Ectodermal cell (in vitro differentiated cells): ENCODE results near the gene EDIL3.

Experiments used
- H3K27ac ChIP-seq: 2 replicates; pipeline ENCODE4 v1.7.0; 2013; ENCODE audit warnings: mild to moderate bottlenecking, low read depth, low read length; ENCODE audit not compliant: insufficient read depth, poor library complexity, severe bottlenecking
- H3K27me3 ChIP-seq: 2 replicates; pipeline ENCODE4 v1.7.0; 2013; ENCODE audit warnings: mild to moderate bottlenecking, low read length; ENCODE audit not compliant: insufficient read depth, control insufficient read depth, poor library complexity, severe bottlenecking
- H3K36me3 ChIP-seq: one replicate; pipeline ENCODE4 v1.7.0; 2013; ENCODE audit warnings: low read length; ENCODE audit not compliant: control insufficient read depth, insufficient read depth
- H3K4me1 ChIP-seq: one replicate; pipeline ENCODE4 v1.7.0; 2013; ENCODE audit warnings: low read length; ENCODE audit not compliant: control insufficient read depth, insufficient read depth
- H3K4me3 ChIP-seq: 2 replicates; pipeline ENCODE4 v1.7.0; 2013; ENCODE audit warnings: low read depth, low read length, control low read depth; ENCODE audit not compliant: insufficient read depth
- H3K9me3 ChIP-seq: 2 replicates; pipeline ENCODE4 v1.7.0; 2013; ENCODE audit warnings: mild to moderate bottlenecking, low read length, moderate library complexity; ENCODE audit not compliant: control insufficient read depth
- WGBS, 2 experiments: methylation state at CpG; one replicate each; pipeline ENCODE4 v1.1.7; 2013; ENCODE audit warnings: missing lambda C conversion rate in 2 of 2; 5-methylcytosine and 5-hydroxymethylcytosine counted together

EDIL3 gene

DNA sequence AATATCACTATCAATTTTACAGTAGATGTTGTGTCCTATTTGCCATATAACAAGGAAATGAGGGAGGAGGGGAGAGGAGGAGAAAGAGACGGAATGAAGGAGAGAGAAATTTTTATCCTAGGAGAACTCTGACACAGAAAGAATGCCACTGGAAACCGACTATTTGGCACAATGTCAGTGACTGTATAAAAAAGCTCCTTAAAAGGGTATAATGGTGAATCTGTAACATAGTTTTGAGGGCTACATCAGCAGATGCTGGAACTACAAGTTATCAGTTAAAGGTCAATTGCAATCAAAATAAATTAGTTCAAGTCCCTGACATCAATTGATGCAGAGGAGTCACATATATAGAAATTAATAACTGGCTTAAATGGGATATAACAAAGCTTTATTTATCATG lies 5.7 kb downstream of the EDIL3 start:
- Histone ChIP-seq H3K9me3 (no peaks in the 10 kb centered on the region), H3K27me3 (peaks cover 30% of the 10 kb centered on the region), H3K4me1 (no peaks in the 10 kb centered on the region), H3K4me3 (no peak overlapping the region), H3K36me3 (no peaks in the 10 kb centered on the region), H3K27ac (no peak overlapping the region)
- WGBS, 2 experiments, result 84 to 86% methylated on average over 2 of the region's 2 CpGs

DNA sequence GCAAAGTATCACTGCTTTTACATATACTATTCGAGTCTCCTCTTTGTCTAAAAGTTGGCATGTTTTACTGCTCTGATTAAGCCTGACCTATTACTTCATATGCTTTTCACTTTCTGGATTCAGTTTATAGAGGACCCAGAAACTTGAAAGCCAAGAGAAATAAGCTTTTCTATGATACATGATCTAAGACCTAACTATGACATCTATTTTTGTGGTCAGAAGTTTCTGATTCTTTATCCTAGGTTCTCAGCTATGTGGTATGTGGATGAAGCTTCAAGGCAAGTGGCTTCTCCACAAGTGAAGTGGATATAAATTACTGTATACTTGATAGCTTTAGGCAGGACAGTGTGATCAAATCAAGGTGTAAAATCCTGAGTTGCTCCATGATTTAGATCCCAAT lies 6.3 kb downstream of the EDIL3 start:
- Histone ChIP-seq H3K4me3 (no peak overlapping the region), H3K4me1 (no peaks in the 10 kb centered on the region), H3K9me3 (no peaks in the 10 kb centered on the region), H3K36me3 (no peaks in the 10 kb centered on the region), H3K27ac (no peak overlapping the region), H3K27me3 (peaks cover 25% of the 10 kb centered on the region)
- WGBS, 2 experiments, result 88 to 95% methylated on average over 1 of the region's 1 CpG

DNA sequence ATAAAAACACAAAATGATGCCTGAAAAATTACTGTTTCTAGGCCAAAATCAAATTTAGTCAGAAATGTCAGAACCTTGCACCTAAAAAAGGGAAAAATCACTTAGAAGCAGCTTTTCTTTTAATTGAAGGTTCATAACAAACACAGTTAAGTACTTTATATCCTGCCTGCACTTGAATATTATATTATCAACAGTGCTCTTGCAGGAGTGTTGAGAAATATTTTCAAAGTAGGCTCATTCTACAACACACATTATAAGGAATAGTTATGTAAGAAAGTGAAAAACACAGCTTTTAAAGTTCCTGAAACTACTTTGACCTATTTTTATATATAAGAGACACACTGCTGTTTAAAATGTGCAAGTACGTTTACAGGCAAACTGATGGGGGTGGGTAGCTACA lies 8.3 kb downstream of the EDIL3 start:
- 100% methylated on average over 1 of the region's 1 CpG for WGBS, 2 experiments
- Histone ChIP-seq H3K27me3 (peaks cover 4% of the 10 kb centered on the region), H3K4me3 (no peak overlapping the region), H3K27ac (no peak overlapping the region), H3K4me1 (no peaks in the 10 kb centered on the region), H3K9me3 (no peaks in the 10 kb centered on the region), H3K36me3 (no peaks in the 10 kb centered on the region)

DNA sequence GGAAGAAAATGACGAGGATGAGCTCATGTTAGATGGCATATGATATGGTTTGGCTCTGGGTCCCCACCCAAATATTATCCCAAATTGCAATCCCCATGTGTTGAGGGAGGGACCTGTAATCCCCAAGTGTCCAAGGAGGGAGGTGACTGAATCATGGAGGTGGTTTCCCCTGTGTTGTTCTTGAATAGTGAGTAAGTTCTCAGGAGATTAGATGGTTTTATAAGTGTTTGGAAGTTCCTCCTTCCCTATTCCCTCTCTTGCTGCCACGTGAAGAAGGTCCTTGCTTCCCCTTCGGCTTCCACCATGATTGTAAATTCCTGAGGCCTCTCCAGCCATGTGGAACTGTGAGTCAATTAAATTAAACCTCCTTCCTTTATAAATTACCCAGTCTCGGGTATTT lies 10.1 kb downstream of the EDIL3 start:
- WGBS, 2 experiments, result 85 to 91% methylated on average over 3 to 4 of the region's 4 CpGs
- H3K9me3 ChIP-seq, result no peaks in the 10 kb centered on the region

DNA sequence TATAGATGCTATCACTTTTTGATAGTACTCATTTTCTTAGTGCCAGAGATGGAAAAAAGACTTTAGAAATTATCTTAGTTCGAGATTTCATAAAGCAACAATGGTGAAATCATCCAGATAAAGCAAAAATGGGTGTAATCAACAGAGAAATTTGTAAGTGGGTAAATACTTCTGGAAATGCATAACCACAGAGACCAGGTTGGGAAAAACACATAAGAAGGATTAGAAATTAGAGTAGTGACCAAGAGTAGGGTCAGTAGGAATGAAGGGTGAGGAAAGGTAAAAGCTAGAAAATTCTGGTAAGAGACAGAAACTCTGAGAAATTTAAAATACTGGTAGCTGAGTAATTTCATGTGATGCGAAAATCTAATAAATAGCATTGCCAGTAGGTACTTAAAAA lies 11.2 kb downstream of the EDIL3 start:
- Histone ChIP-seq H3K27ac (no peak overlapping the region), H3K4me3 (no peak overlapping the region), H3K4me1 (no peaks in the 10 kb centered on the region), H3K27me3 (no peaks in the 10 kb centered on the region), H3K36me3 (no peaks in the 10 kb centered on the region), H3K9me3 (no peaks in the 10 kb centered on the region)
- WGBS, 2 experiments, result 87 to 96% methylated on average over 2 of the region's 2 CpGs

More for the DNA sequence above, 10.1 kb downstream of the EDIL3 start:
- Histone ChIP-seq H3K27ac (no peak overlapping the region), H3K4me1 (no peaks in the 10 kb centered on the region), H3K27me3 (no peaks in the 10 kb centered on the region), H3K4me3 (no peak overlapping the region), H3K36me3 (no peaks in the 10 kb centered on the region)

DNA sequence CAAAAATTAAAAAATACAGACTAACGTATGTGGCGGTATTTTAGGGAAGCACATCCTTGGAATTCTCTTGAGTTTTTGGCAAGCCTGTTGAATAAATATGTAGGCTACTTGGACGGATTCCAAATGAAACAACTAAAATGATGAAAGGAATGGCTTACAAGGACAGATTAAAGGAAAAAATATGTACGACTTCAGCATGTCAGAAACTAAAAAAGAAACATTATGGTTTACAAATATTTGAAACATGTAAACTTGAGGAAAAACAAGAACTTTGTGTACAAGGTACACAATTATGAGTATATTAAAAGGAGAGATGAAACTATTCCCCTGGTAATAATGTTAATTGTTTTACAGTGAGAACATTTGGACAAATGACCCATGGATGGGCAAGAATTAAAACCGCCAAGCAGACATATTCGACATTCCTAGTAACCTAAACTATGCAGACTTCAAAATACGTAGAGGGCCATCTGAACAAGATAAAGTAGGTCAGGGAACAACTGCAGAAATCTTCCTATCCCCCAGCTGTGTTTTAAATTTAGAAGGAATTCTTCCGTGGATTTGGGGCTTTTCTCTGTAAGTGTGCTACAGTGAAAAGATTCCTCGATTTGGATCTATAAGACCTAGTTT lies 12.5 kb downstream of the EDIL3 start:
- H3K9me3 ChIP-seq, result no peaks in the 10 kb centered on the region
- no peak overlapping the region for H3K27ac ChIP-seq
- H3K36me3 ChIP-seq, result no peaks in the 10 kb centered on the region
- H3K4me1 ChIP-seq, result no peaks in the 10 kb centered on the region
- no peaks in the 10 kb centered on the region for H3K27me3 ChIP-seq
- 92 to 96% methylated on average over 7 to 9 of the region's 9 CpGs for WGBS, 2 experiments
- no peak overlapping the region for H3K4me3 ChIP-seq

DNA sequence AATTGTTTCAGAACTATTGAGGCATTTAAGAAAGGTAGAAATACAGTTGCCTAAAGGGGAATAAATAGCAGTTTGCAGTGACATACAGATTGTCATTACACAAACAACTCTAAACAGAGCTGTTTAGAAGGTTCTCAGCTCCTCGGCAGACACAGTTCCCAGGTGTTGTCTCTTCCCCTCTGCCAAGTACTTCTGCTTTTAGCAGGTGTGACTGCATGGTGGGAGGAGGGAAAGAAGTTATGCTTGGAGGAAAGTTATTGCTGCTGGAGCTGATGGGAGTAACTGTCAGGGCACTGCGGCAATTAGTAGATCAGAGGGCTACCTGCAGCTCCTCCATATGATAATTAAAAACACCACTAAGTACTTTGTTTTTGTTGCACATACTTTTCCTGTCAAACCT lies 14.5 kb downstream of the EDIL3 start:
- no peak overlapping the region for H3K27ac ChIP-seq
- H3K9me3 ChIP-seq, result no peaks in the 10 kb centered on the region
- WGBS, 2 experiments, result 81% methylated on average over 2 of the region's 2 CpGs; no CpG with 5 or more reads in 1 of the 2 experiments

DNA sequence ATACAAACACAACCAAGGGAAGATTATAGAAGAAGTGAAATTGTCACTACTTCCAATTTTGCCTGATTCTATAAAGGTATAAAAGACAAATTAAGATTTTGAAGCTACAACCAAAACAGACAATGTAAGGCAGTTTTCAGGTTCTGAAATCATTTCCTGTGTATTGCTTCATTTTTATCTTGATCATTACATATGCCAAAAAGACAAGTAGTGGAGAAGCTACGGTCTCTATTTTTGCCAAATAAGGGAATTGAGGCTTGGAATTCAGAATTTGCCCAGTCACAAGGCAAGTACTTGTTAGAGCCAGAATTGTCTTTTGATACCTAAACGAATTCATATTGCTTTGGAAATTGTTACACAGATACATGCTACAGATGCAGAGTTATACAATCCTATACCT lies 20.6 kb downstream of the EDIL3 start:
- Histone ChIP-seq H3K9me3 (no peaks in the 10 kb centered on the region), H3K36me3 (no peaks in the 10 kb centered on the region), H3K27me3 (no peaks in the 10 kb centered on the region), H3K4me3 (no peak overlapping the region), H3K27ac (no peak overlapping the region), H3K4me1 (no peaks in the 10 kb centered on the region)
- 94 to 97% methylated on average over 1 to 2 of the region's 2 CpGs for WGBS, 2 experiments

More for the DNA sequence above, 14.5 kb downstream of the EDIL3 start:
- Histone ChIP-seq H3K4me1 (no peaks in the 10 kb centered on the region), H3K4me3 (no peak overlapping the region), H3K27me3 (no peaks in the 10 kb centered on the region), H3K36me3 (no peaks in the 10 kb centered on the region)

DNA sequence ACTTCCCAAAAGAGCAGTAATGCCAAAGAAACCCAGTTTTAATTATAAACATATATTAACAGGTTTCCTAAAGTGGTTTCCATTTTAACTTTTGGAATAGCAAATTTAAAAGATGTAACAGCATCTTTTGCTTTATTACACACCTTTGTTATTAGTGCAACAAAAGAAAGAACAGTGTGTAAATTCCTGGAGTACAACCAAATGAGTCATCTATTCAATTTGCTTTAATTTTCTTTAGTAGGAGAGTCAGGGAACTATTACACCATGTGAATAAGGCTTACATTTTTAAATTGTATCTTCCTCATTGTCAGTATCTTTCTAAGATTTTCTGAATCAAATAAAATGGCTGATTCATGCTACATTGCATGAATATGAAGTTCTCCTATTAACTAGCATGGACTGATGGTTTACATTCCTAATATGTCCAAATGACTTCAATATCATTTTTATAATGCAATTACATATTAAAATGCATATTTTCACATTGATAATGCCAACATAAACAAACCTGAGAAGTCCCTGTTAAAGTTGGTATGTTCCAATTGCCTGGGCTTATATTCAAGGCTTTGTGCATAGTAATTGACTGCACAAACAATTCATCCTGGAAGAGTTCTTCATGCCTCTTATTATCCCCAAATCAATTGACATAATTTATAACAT lies 22.5 kb downstream of the EDIL3 start:
- no peaks in the 10 kb centered on the region for H3K4me1 ChIP-seq
- H3K4me3 ChIP-seq, result no peak overlapping the region
- H3K27me3 ChIP-seq, result no peaks in the 10 kb centered on the region
- H3K36me3 ChIP-seq, result no peaks in the 10 kb centered on the region
- H3K27ac ChIP-seq, result no peak overlapping the region
- H3K9me3 ChIP-seq, result no peaks in the 10 kb centered on the region

DNA sequence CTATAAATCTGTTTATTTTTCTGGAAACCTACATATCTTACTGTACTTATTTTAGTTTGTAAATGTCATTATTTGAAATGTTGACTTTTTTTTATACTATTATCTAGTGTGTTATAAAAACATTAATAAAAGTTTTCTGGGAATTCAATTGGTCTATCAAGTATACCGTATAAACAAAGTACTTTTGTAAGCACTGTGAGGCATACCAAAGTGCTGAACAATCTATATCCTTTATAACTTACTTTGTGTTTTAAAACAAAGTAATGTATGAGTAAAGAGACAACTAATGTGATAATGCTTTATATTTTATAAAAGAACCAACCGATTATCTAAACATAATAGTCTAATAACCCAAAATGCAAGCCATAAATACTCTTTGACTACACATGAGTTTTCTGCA lies 23.1 kb downstream of the EDIL3 start:
- H3K36me3 ChIP-seq, result no peaks in the 10 kb centered on the region
- H3K27ac ChIP-seq, result no peak overlapping the region
- H3K4me1 ChIP-seq, result no peaks in the 10 kb centered on the region
- no peaks in the 10 kb centered on the region for H3K9me3 ChIP-seq
- H3K27me3 ChIP-seq, result no peaks in the 10 kb centered on the region
- no peak overlapping the region for H3K4me3 ChIP-seq
- WGBS, 2 experiments, result 100% methylated on average over 1 of the region's 2 CpGs; no CpG with 5 or more reads in 1 of the 2 experiments
